Thyroid gland (tissue), 4 donors: ENCODE data around the gene PPARG.

ENCODE experiments used
- CTCF ChIP-seq, 6 experiments: fragments of 200-600 bp in 3 of 6; fragments of 450-650 bp in 3 of 6; sonication (generic) in 3 of 6; IDR thresholded peaks; one replicate each; pipeline ENCODE4 v1.5.1; 2016 to 2019; ENCODE audit warnings: antibody characterized with exemption in 6 of 6, mild to moderate bottlenecking in 2 of 6, inconsistent platforms in 1 of 6, moderate library complexity in 1 of 6
- POLR2A ChIP-seq, 2 donors: fragments of 450-650 bp; IDR thresholded peaks; one replicate each; pipeline ENCODE4 v1.6.1; 2017; ENCODE audit warnings: antibody characterized with exemption in 2 of 2, mild to moderate bottlenecking in 2 of 2, moderate library complexity in 1 of 2

GRCh38 chr3:12338595-12339546, 50.0 kb downstream of the PPARG start:
- no peak for TF ChIP-seq POLR2A (IDR thresholded peaks at IDR 0.05)
- no peak for TF ChIP-seq CTCF (IDR thresholded peaks at IDR 0.05)
